Stimulated activated CD8-positive, alpha-beta memory T cell treated with anti-CD3 and anti-CD28 coated beads, Interleukin-4, amount 100 ng/mL, for 1 hour (primary cell): Measurements from ENCODE around the gene CALHM2.

ENCODE experiments used
- DNase-seq, 2 donors: peaks; one replicate each; pipeline ENCODE4 v3.0.0-alpha.2; 2020; ENCODE audit warnings: low read depth in 2 of 2, low spot score in 1 of 2

CALHM2 gene

GRCh38 chr10:103476046-103476768, 24.0 kb upstream of the CALHM2 start:
- no peak for DNase-seq

- DNase-seq = no peak
Observed at GRCh38 chr10:103475437-103475836, 23.3 kb upstream of the CALHM2 start.

- DNase-seq = no peak
Observed at GRCh38 chr10:103474077-103474476, 21.9 kb upstream of the CALHM2 start.

GRCh38 chr10:103473261-103473671, 21.1 kb upstream of the CALHM2 start:
- no peak for DNase-seq

GRCh38 chr10:103472005-103472404, 19.8 kb upstream of the CALHM2 start:
- DNase-seq = no peak

- DNase-seq = peak; percentile 32 to 53
Observed at GRCh38 chr10:103470761-103471653, 18.8 kb upstream of the CALHM2 start.

GRCh38 chr10:103469201-103469600, 17.0 kb upstream of the CALHM2 start:
- DNase-seq = no peak

- no peak for DNase-seq
Observed at GRCh38 chr10:103467406-103467805, 15.2 kb upstream of the CALHM2 start.

- DNase-seq = no peak
Observed at GRCh38 chr10:103466734-103467133, 14.6 kb upstream of the CALHM2 start.

GRCh38 chr10:103465411-103466179, 13.4 kb upstream of the CALHM2 start:
- no peak for DNase-seq

- DNase-seq = no peak
Observed at GRCh38 chr10:103463499-103463898, 11.3 kb upstream of the CALHM2 start.

GRCh38 chr10:103459615-103460014, 7.4 kb upstream of the CALHM2 start:
- DNase-seq = no peak

GRCh38 chr10:103458720-103459119, 6.5 kb upstream of the CALHM2 start, which contains the start of gene CALHM1:
CALHM1 (minus strand) TSS chr10:103458900; CDS start chr10:103458751, 149 bp downstream.
- DNase-seq = no peak

GRCh38 chr10:103457896-103458583, 5.9 kb upstream of the CALHM2 start:
- no peak for DNase-seq

GRCh38 chr10:103457176-103457712, 5.1 kb upstream of the CALHM2 start:
- DNase-seq = no peak

GRCh38 chr10:103456074-103456660, 4.0 kb upstream of the CALHM2 start:
- DNase-seq = no peak

GRCh38 chr10:103455235-103455634, 3.1 kb upstream of the CALHM2 start:
- no peak for DNase-seq

GRCh38 chr10:103454026-103454425, 1.9 kb upstream of the CALHM2 start:
- no peak for DNase-seq

- DNase-seq = no peak
Observed at GRCh38 chr10:103452506-103453230, 498 bp upstream of the CALHM2 start.
